Neutrophil (primary cell): ENCODE measurements around the gene PAFAH2.

ENCODE experiments used
- H3K27ac ChIP-seq: fragments of 200-600 bp; sonication (generic); 2 replicates; pipeline ENCODE4 v1.5.1; 2016; ENCODE audit warnings: mild to moderate bottlenecking, moderate library complexity
- H3K27me3 ChIP-seq: fragments of 200-600 bp; sonication (generic); 2 replicates; pipeline ENCODE4 v1.6.0; 2016; ENCODE audit warnings: mild to moderate bottlenecking
- H3K36me3 ChIP-seq: fragments of 200-600 bp; sonication (generic); 2 replicates; pipeline ENCODE4 v1.5.1; 2017
- H3K4me1 ChIP-seq, 2 experiments: fragments of 200-600 bp in 1 of 2; sonication (generic) in 1 of 2; 1 replicate in 1 of 2; 2 replicates in 1 of 2; pipeline versions ENCODE4 v1.5.1 to v1.6.1; 2013 to 2016; ENCODE audit warnings: low read depth in 1 of 2, low read length in 1 of 2, mild to moderate bottlenecking in 1 of 2, moderate library complexity in 1 of 2; ENCODE audit not compliant: control insufficient read depth in 1 of 2, insufficient read depth in 1 of 2
- H3K4me3 ChIP-seq, 2 experiments: fragments of 200-600 bp in 1 of 2; sonication (generic) in 1 of 2; 1 replicate in 1 of 2; 2 replicates in 1 of 2; pipeline ENCODE4 v1.5.1; 2013 to 2016; ENCODE audit warnings: low read depth in 1 of 2, low read length in 1 of 2, mild to moderate bottlenecking in 1 of 2, moderate library complexity in 1 of 2
- H3K9me3 ChIP-seq: fragments of 200-600 bp; sonication (generic); 2 replicates; pipeline ENCODE4 v1.5.1; 2016
- CTCF ChIP-seq: fragments of 200-600 bp; sonication (generic); IDR thresholded peaks from 2 replicates; pipeline ENCODE4 v1.5.1; 2016; ENCODE audit warnings: antibody characterized with exemption

The PAFAH2 gene

DNA sequence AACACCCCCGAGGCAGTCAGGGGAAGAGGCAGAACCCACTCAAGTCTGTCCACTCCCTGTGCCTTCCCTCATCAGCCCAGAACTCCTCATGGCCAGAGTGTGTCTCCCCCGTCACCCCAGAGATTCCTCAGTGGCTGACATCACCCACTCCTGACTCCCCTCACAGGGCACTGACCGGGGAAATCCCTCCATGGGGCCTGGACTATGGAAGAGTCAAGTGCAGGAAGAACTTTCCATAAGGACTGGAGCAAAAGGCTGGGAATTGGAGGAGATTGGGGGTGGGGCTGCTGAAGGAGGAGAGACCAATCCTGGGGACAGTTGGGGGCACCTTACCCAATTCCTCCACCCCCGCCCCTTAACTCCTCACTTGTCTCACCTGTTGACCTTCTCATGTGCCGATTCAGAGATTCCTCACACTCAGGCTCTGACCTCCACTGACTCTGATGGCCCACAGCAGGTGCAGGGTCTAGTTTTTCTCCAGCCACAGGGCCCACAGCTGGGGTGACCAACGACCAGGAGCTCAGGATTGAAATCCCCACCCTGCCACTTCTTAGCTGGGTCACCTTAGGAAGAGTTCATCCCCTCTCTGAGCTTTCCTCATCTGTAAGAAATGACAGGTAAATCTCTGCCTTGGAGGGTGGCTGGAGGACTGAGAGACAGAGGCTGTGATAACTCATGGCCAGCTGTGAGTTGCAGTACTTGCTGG lies 23.2 kb upstream of the PAFAH2 start:
- Histone ChIP-seq H3K27ac (no peak overlapping the region), H3K9me3 (no peaks in the 10 kb centered on the region), H3K4me3 (no peak overlapping the region), H3K27me3 (peaks cover 3% of the 10 kb centered on the region), H3K36me3 (no peaks in the 10 kb centered on the region), H3K4me1 (peaks cover 14% of the 10 kb centered on the region in 2 experiments)
- TF ChIP-seq CTCF = no peak

DNA sequence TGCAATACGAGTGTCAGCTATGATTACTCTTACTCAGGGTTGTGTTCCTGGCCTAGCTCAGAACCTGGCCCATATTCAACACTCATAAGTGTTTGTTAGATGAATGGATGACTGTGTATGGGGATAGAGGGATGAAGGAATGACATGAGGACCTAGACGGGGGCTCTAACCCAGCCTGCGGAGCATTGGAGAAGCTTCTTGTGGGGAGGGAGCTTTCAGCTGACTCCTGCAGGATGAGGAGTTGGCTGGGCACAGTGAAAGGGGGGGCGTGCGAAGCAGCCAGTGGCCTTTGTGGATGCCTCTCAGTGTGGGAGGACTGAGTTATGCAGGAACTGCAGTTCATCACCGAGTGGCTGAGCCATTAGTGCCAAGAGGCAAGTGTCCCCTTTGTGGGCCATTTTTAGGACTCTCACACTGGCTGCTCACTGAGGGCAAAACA lies 22.5 kb upstream of the PAFAH2 start:
- no peaks in the 10 kb centered on the region for H3K9me3 ChIP-seq
- H3K36me3 ChIP-seq = no peaks in the 10 kb centered on the region
- peaks cover 21% of the 10 kb centered on the region in 2 experiments for H3K4me1 ChIP-seq
- no peak for TF ChIP-seq CTCF
- H3K27me3 ChIP-seq = peaks cover 3% of the 10 kb centered on the region
- H3K4me3 ChIP-seq = no peak overlapping the region
- no peak overlapping the region for H3K27ac ChIP-seq

GRCh38 chr1:26019641-26020315 lies 21.9 kb upstream of the PAFAH2 start:
- no peak for TF ChIP-seq CTCF
- H3K4me1 ChIP-seq = peaks cover 27% of the 10 kb centered on the region in 2 experiments
- no peaks in the 10 kb centered on the region for H3K9me3 ChIP-seq

DNA sequence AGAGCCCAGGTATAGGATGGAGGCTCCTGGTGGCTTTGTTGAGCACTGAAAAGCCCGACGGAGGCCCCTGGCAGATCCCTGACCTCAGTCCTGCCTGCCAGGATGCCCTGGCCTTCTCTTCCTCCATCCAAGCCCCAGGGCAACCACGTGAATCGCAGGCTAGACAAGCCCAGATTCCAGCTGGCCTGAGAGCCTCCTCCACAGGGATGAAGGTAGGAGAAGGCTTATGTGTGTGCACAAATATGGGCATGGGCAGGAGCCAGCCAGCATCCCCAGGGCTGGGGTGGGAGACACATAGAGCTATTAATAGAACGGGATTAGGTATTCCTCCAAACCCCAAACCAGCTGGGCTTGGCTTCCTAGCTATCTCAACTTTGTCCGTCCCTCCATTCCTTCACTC lies 19.7 kb upstream of the PAFAH2 start:
- TF ChIP-seq CTCF = no peak
- Histone ChIP-seq H3K27me3 (peaks cover 3% of the 10 kb centered on the region), H3K4me1 (peaks cover 32 to 33% of the 10 kb centered on the region in 2 experiments), H3K36me3 (no peaks in the 10 kb centered on the region), H3K9me3 (no peaks in the 10 kb centered on the region), H3K27ac (no peak overlapping the region), H3K4me3 (no peak overlapping the region)

More at GRCh38 chr1:26019641-26020315, 21.9 kb upstream of the PAFAH2 start:
- H3K36me3 ChIP-seq = no peaks in the 10 kb centered on the region
- no peak overlapping the region for H3K27ac ChIP-seq
- H3K27me3 ChIP-seq = peaks cover 3% of the 10 kb centered on the region
- no peak overlapping the region for H3K4me3 ChIP-seq

GRCh38 chr1:26016953-26017545 lies 19.2 kb upstream of the PAFAH2 start:
- Histone ChIP-seq H3K4me1 (peaks cover 35 to 36% of the 10 kb centered on the region in 2 experiments), H3K36me3 (no peaks in the 10 kb centered on the region), H3K27me3 (peaks cover 3% of the 10 kb centered on the region), H3K27ac (peak overlapping the region; percentile 55), H3K9me3 (no peaks in the 10 kb centered on the region), H3K4me3 (no peak overlapping the region)
- no peak for TF ChIP-seq CTCF
